8988T (cell line): Measurements from ENCODE around the gene AQP10.
"Not testable (repeated sequence)": the region's sequence is repeated elsewhere in the genome, so short reads cannot be mapped to it uniquely, and the experiment has no call there.

Source experiments
- DNase-seq: peaks from one replicate; pipeline ENCODE4 v3.0.0; 2011

AQP10 gene, protein sequence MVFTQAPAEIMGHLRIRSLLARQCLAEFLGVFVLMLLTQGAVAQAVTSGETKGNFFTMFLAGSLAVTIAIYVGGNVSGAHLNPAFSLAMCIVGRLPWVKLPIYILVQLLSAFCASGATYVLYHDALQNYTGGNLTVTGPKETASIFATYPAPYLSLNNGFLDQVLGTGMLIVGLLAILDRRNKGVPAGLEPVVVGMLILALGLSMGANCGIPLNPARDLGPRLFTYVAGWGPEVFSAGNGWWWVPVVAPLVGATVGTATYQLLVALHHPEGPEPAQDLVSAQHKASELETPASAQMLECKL

DNA sequence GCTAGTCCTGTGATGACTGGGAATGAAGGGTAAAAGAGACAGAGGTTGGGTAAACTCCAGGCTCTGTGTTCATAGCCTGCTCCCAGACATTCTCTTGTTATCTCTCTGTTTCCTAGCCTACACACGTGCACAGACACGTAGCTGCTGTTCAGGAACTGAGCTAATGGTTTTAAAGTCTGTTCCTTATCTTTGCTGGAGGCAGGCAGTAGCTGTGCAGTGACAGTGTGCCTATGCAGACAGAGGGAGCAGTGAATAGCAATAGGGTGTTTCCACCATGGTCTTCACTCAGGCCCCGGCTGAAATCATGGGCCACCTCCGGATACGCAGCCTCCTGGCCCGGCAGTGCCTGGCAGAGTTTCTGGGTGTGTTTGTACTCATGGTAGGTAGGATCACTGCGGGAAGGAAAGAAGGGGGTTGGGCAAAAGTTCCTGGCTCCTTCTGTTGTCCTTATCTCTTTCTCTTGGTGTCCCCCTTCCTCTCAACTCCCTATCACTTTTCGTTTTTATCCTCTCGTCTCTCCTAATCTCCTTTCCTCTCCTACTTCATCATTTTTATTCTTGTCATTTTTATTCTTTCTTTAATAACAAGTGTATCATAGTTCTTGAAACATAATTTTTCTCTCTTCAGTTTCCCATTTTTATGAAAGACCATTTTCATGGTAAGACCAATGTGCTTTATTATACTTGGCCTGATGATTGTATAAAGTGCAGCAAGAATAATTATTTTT is at the start of gene AQP10:
TSS of gene AQP10 (plus strand) at position 212 of the 727 bp plus-strand sequence. CDS start at position 275, 63 bp downstream.
- DNase-seq, result no peak

GRCh38 chr1:154272217-154272998 is 48.5 kb upstream of the AQP10 start, which contains the start of gene HAX1:
TSS of gene HAX1 (plus strand) at chr1:154272629. CDS start at chr1:154272724, 95 bp downstream.
- peak; percentile 72 for DNase-seq

- no peak for DNase-seq
These were observed 47.8 kb upstream of the AQP10 start for GRCh38 chr1:154272999-154273563.

- DNase-seq, result no peak
These were observed 44.1 kb upstream of the AQP10 start for GRCh38 chr1:154276797-154277196.

DNA sequence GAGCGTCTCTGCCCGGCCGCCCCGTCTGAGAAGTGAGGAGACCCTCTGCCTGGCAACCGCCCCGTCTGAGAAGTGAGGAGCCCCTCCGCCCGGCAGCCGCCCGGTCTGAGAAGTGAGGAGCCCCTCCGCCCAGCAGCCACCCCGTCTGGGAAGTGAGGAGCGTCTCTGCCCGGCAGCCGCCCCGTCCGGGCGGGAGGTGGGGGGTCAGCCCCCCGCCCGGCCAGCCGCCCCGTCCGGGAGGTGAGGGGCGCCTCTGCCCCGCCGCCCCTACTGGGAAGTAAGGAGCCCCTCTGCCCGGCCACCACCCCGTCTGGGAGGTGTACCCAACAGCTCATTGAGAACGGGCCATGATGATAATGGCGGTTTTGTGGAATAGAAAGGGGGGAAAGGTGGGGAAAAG is 33.3 kb upstream of the AQP10 start:
- DNase-seq, result not testable (repeated sequence)

DNA sequence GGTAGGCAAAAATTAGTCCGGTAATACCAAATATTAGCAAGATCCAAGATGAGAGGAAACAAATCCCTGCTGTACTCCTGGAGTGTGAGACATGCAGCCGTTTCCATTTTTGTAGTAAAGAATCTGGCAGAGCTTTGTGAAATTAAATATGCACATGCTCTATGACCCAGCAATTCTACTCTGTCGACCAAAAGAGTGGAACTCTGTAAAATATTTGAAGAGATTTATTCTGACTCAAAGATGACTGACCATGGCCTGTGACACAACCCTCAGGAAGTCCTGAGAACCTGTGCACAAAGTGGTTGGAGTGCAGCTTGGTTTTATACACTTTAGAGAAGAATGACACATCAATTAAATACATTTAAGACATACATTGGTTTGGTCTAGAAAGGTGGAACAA is 32.2 kb upstream of the AQP10 start:
- no peak for DNase-seq

DNA sequence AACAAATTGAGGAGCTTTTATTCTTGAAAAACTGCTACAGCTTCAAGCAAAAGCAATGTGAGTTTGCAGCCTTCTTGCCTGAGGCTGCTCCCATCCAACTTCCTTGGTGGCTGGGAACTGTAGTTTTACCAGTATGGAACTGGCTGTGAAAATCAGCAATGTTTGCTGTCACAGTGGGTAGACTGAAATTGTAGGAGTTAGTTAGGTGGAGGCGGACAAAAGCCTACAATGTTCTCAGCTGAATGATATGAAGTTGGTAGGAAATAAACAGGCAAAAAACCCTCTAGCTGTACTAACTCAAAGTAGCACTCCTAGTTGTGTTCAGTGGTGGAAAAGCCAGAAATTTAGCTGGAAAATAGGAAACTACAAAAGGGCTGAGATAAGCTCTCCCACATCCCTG is 30.0 kb upstream of the AQP10 start:
- no peak for DNase-seq

- DNase-seq, result no peak
These were observed 25.3 kb upstream of the AQP10 start for GRCh38 chr1:154295408-154296235.

DNA sequence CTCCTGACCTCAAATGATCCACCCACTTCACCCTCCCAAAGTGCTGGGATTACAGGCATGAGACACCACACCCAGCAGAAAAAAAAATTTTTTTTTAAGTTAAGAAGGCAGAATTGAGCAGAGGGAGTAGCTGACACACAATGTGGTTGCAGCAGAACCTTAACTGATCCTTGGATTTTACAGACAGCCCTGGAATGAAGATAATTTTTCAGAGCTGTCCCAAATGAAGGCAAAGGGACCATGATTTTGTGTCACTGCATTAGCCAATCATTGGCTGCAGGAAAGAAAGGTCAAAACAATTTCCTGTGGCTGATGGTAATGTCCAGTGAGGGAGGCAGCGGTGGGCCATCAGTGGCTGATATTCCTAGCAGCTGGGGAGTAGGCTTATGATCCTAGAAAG is 19.3 kb upstream of the AQP10 start:
- no peak for DNase-seq

- no peak for DNase-seq
These were observed 16.1 kb upstream of the AQP10 start for GRCh38 chr1:154304664-154305337.

DNA sequence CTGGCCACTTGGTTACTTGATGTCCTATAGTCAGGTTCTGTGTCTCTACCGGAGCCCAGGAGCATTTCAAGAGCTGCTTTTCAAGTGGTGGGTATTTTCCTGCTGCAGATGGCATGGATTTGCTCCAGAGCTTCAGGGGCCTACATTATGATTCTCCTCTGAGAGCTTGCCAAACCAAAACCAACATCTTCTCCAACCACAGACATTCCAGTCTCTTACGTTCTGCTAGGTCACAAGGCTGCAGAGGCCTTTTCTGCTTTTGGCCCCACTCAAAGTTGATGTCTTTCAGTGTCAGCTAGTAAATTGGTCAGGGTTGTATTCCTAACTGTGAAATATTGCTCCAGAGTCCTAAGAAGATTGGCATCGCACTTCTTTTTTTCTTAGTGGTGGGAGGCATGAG is 14.7 kb upstream of the AQP10 start:
- no peak for DNase-seq

DNA sequence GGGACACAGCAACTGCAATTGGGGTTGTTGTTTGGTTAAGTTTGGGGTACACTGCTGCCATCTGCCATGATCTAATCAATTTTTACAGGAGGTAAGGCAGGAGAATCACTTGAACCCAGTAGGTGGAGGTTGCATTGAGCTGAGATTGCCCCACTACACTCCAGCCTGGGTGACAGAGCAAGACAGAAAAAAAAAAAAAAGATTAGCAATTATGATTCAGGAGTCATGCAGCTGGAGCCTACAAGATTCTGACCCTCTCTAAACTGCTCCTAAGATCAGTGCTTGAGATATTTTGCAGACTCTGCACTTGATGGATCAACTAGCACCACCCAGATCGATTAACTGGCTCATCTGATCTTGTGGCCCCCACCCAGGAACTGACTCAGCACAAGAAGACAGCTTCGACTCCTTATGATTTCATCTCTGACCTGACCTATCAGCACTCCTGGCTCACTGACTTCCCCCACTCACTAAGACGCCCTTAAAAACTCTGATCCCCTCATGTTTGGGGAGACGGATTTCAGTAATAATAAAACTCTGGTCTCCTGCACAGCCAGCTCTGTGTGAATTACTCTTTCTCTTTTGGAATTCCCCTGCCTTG is 13.1 kb upstream of the AQP10 start:
- DNase-seq, result not testable (repeated sequence)

DNA sequence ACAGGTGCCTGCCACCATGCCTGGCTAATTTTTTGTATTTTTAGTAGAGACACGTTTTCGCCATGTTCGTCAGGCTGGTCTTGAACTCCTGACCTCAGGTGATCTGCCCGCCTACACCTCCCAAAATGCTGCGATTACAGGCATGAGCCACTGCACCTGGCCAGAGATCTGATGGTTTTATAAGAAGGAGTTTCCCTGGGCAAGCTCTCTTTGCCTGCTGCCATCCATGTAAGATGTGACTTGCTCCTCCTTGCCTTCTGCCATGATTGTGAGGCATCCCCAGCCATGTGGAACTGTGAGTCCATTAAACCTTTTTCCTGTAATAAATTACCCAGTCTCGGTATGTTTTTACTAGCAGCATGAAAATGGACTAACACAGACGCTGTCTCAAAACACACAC is 11.8 kb upstream of the AQP10 start:
- not testable (repeated sequence) for DNase-seq

GRCh38 chr1:154312229-154313065 is 8.4 kb upstream of the AQP10 start:
- DNase-seq, result not testable (repeated sequence)

- no peak for DNase-seq
These were observed 7.9 kb upstream of the AQP10 start for GRCh38 chr1:154313066-154313356.

GRCh38 chr1:154314226-154314625 is 6.7 kb upstream of the AQP10 start:
- not testable (repeated sequence) for DNase-seq

DNA sequence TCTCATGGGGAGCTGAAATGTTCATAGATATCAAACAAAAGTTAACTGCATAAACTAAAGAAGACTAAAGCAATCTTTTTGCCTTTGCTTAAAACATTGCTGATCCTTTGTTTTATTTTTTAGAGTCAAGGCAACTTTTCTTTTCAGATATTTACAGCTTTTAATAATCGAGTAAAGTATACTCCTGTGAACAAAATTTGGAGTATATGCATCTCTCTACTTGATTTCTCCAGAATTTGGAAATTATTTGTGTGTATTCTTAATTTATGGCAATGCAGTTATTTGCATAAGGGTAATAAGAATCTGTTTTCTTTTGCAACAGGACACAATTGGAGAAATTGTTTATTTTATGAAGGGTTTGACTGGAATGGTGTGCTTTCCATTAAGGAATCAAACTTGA is 4.2 kb upstream of the AQP10 start:
- DNase-seq, result no peak

GRCh38 chr1:154318386-154318785 is 2.5 kb upstream of the AQP10 start:
- no peak for DNase-seq

DNA sequence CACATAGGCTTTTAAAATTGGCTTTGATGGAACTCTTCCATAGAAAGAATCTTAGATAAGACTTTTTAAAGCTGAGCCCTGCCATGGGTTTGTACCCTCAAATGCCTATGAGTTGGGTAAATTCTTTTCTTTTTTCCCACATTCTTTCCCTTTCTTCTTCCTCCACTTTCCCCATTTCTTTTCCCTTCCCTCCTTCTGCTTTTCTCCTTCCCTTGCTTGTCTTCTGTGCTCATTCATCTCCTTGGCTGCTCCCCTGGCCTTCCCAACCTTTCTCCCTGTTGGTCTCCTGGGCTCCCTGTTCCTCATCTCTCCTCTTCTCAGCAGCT is 679 bp downstream of the AQP10 start:
- DNase-seq, result not testable (repeated sequence)

GRCh38 chr1:154323493-154323892 is 2.6 kb downstream of the AQP10 start:
- DNase-seq, result no peak

GRCh38 chr1:154324241-154324640 is 3.3 kb downstream of the AQP10 start:
- DNase-seq, result no peak
